CD4-positive, alpha-beta T cell treated with Interleukin-1 beta for 1 hour (primary cell): ENCODE data around the gene SLC49A4.

Source experiments
- DNase-seq, 2 donors: peaks; one replicate each; pipeline ENCODE4 v3.0.0-alpha.2; 2020 to 2022

SLC49A4 gene

DNA sequence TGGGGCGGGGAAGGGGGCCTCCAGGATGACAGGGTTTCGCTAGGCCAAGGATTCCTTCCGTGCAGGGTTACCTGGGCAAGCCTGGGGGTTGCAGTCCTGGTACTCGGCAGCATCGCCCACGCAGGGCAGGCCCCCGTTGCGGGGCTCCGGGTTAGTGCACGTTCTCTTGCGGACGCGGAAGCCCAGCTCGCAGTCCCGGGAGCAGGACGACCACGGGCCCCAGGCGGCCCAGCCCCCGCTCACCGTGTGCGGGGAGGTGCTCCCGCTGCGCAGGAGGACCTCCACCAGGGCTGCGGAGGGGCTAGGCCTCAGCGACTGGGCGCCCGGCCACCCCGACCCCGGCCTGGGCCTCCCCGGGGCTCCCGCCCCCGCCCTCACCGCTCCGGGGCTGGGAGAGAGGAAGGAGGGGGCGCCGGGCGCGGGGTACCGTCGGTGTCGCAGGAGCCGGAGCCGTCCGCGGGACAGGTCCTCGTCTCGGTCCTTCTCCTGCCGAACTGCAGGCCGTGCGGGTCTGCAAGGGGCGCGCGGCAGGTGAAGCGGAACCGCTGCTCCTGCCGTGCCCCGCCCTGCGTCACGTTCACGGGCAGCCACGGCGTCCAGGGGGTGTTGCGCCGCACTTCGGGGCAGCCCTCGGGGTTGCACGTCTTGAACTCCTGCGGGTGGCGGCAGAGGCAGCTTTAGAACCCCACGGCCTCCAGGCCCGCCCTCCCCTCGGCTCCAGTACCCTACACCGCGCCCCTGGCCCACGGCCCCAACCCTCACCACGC is 118.1 kb downstream of the SLC49A4 start:
- DNase-seq: no peak

DNA sequence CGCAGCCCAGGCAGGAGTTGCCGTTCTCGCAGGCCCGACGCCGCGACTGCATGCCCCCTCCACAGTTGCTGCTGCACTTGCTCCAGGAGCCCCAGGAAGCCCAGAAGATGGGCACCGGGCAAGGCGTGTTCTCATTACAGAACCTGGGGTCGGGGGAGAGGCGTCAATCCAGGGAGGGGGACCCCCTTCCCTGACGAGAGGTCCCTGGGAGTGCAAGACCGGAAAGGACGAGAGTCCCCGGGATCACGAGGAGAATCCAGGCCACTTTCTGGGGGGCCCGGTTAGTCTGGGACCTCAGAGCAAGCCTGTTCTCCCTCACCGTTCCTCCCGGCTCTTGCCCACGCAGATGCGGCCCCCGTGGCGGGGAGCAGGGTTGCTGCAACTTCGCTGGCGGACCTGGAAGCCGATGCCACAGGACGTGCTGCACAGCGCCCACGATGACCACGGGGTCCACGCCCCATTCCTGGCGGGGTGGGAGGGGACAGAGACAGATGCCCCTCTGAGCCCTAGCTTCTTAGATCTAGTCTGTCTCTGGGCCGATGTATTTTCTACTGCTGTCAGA is 118.8 kb downstream of the SLC49A4 start:
- no peak for DNase-seq

DNA sequence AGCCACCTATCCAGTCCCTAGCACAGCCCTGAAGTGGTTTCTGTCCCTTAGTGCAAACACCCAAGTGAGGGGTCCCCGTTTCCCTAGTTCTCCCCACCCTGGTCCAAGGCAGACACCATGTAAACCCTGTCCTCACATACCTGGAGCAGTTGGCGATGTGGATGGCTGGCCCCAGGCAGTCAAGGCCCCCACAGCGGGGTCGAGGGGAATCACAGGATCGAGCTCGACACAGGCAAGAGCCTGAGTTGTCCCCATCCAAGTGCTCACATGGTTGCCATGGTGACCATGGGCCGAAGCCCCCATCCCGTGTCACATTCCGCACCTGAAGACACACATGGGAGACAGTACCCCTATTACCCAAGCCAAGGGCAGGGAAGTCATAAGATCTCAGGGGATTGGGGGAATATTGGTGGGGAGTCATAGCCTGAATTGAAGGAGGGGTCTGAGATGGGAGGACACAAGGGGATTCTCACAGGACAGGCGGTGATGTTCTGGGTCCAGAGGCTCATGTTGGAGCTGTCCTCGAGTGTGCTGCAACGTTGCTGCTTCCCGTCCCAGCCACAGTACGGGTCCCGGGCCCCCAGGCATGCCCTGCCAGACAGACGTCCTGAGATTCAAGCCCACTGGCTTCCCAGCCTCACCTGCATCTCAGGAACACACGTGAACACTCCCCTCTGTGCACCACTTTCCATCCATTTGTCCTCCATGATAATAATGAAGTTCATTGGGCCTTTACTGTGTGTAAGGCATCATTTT is 120.6 kb downstream of the SLC49A4 start:
- DNase-seq: no peak

DNA sequence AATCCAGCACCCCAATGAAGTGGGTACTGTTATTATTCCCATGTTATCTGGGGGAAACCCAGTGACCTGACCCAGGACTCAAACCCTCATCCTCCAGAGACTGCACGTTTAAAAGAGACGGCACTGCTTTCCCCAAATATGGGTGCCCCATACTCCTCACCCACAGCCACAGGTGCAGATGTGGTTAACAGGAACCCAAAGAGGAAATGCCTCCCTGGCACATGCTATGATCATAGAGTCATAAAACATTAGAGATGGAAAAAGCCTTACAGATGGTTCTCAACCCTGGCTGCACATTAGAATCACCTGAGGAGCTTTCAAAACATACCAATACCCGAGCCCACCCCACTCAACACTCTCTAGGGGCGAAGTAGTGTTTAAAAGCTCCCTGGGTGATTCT is 121.2 kb downstream of the SLC49A4 start:
- DNase-seq: no peak

DNA sequence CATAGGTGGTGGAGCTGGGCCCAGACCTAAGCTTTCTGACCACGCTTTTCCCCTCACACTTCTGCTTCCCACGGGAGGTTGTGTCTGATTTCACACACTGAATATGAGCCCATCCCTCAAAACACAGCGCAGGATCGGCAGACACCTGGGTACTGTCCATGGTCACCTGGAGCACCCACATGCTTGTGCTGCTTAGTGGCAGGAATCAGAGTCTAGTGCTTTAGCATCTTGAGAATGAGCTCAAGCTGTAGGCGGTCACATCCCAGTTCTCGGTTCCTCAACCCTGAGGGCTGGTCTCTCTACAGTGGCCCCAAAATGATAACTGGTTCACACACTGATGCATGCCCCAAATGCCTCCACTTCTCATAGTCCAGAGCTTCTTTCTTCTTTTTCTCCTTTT is 121.7 kb downstream of the SLC49A4 start:
- DNase-seq: no peak

DNA sequence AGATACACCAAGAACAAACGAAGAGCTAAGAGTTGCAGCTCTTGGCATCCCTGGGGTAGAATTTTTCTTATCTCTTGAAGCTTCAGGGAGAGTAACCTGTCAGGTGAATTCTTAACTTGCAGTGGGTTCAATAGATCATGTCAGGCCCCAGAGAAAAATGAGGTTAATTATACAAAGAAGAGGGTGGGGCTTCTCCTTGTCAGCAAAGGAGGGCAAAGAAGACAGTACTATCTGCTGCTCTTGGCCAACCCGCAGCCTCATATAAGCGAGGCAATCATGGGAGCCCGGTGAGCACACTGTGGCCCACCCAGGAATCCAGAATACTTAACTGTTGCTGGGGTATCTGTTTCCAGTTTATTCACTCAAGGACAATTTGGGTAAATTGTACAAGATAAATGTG is 122.5 kb downstream of the SLC49A4 start:
- no peak for DNase-seq

DNA sequence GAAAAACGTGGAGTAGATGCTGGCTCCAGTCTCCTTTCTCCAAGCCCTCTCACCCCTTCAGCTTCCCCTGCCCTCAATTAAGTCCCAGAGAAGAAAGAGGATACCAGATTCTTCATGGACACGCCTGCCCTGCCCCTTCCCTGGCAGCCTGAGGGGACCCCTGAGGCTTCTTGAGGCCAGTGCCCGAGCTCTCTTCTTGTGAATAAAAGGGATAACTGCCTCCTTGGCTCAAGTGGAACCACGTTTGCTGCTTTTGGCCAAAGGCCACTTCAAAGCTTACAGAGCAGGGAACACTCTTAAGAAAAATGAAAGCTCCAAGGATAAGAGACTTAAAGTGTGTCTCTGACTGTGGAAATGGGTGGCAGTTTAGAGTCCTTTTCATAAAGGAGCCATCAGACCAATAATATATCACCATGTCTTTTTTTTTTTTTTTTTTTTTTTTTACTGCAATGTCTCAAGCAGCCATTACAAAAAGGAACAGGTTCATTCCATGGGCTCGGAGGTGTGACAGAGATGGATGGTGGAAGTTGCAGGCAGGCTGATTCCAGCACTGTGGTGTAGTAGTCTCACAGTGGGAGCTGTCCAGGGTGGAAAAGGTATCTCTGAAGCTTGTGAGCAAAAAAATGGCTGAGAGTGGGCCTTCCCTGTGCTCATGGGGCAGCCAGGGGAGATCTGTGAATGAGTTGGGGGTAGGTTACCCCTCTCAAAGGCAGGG is 123.9 kb downstream of the SLC49A4 start:
- no peak for DNase-seq

DNA sequence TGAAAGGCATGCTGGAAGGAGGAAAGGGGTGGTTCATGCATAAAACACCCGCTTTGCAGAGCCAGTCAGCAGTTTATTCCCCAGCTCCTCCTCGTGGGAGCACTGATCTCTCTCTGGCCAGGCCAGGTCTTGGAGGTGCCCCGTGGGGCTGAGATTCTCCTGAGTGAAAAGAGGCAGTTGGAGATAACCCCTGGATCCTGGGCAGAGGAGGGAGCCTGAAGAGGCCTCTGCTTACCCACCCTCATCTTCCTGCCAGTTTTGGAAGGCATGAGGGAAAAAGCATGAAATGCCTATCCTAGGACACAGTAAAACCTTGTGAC is 124.4 kb downstream of the SLC49A4 start:
- DNase-seq: no peak

GRCh38 chr3:122920986-122921385 is 126.1 kb downstream of the SLC49A4 start:
- DNase-seq: no peak

GRCh38 chr3:122921791-122922651 is 127.2 kb downstream of the SLC49A4 start:
- DNase-seq: peak; percentile 4 to 13

GRCh38 chr3:122923611-122924010 is 128.7 kb downstream of the SLC49A4 start:
- no peak for DNase-seq

GRCh38 chr3:122924056-122924455 is 129.2 kb downstream of the SLC49A4 start:
- DNase-seq: no peak

DNA sequence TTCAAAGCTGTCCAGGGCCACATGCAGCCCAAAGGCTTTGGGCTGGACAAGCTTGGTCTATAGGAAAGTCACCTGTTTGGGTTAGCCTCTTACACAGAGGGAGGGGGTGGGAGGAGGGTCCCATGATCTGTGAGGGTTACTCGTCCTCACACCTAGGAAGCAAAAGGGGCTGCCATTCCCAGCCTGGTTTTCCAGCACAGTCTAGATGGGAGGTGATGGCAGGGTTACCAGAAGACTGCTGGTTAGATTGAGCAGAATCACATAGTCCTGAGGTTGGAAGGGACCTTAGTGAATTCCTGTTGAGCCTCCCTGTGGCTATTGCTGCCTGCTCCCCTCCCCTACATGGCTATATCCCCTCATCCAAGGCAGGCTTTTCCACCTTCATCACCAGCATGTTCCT is 130.9 kb downstream of the SLC49A4 start:
- no peak for DNase-seq

- no peak for DNase-seq
These were observed 131.5 kb downstream of the SLC49A4 start for GRCh38 chr3:122926322-122926721.

GRCh38 chr3:122926811-122927210 is 131.9 kb downstream of the SLC49A4 start:
- DNase-seq: no peak

- DNase-seq: no peak
These were observed 132.9 kb downstream of the SLC49A4 start for GRCh38 chr3:122927726-122928125.

- no peak for DNase-seq
These were observed 133.7 kb downstream of the SLC49A4 start for GRCh38 chr3:122928396-122929187.

- no peak for DNase-seq
These were observed 134.6 kb downstream of the SLC49A4 start for GRCh38 chr3:122929188-122930062.

DNA sequence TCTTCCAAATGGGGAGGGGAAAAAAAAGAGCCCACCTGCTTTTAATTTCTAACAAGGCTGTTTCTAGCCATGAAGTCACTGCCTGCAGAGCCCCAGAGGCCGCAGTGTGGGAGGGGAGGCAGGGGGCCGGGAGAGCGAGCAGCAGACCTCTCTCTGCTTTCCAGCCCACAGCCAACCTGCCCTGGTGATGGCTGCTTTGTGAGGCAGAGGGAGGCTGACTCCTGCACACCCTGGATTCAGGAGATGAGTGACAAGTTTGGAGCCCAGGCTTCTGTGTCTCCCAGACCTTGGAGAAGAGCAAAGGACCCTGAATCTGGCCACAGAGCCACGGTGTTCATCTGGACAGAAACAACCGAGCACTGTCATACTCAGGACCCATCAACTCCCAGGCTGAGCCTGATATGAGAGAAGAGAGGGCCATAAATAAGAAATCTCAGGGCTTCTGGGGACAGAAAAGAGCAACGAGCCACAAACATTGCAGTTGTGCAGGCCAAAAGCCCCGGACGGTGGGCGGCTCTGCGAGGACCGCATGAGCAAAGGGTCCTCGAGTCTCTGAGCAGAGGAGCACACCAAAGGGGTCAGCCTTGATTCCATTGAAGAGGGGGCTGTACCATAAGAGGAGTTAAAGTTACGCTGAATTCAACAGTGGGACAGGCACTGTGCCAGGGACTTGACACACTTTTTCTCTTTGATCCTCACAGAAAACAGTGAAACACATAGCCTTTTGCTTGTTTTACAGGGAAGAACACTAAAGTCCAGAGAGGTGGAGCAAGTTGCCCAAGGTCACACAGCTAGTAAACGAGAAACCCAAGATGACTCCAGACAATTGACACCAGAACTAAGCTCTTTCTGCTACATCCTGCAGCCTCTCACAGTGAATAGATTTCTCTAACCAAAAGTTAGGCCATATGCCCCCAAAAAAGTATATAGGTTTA is 135.5 kb downstream of the SLC49A4 start:
- DNase-seq: no peak
